GM19467 (cell line): ENCODE data around the gene RNF113B.

Source experiments
- ATAC-seq: cut with Tn5 transposase; IDR thresholded peaks from one replicate; pipeline ENCODE4 v1.9.1; 2021; ENCODE audit warnings: mild to moderate bottlenecking, moderate library complexity; ENCODE audit not compliant: unreplicated experiment

Gene RNF113B

GRCh38 chr13:98204546-98204945 is 27.5 kb upstream of the RNF113B start:
- ATAC-seq: no peak

- no peak for ATAC-seq
Observed at GRCh38 chr13:98203646-98204326, 26.7 kb upstream of the RNF113B start.

GRCh38 chr13:98201984-98202383 is 24.9 kb upstream of the RNF113B start:
- ATAC-seq: no peak

DNA sequence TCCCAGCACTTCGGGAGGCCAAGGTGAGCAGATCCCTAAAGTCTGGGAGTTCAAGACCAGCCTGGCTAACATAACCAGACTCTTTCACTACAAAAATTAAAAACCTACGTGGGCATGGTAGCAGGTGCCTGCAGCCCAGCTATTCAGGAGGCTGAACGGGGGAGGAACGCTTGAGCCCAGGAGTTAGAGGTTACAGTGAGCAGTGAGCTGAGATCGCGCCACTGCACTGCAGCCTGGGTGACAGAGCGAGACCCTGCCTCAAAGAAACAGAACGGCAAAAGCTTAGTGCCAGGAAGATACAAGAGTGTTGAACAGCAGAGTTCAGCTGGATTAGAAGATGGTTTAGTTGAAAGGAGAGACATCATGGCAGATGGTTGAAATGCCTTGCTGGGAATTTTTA is 24.1 kb upstream of the RNF113B start:
- ATAC-seq: no peak

- ATAC-seq: no peak
Observed at GRCh38 chr13:98200211-98200878, 23.3 kb upstream of the RNF113B start.

DNA sequence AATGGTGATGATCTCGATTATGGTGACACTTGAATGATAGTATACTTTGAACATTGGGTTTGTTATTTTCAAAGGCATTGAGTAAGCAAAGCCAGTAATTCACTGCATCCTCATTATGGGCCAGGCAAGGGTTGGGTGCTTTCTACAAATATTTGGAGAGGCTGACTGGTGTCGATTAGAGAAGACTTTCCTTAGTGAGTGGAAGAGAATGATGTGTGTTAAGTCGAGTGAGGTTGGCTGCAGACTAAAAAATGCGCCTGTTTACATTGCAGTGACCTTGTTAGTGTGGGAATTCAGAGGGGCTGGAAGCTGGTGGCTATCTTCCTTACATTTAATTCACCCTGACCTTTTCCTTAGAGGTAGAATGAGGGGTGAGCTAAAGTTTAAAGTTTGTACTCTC is 22.4 kb upstream of the RNF113B start:
- ATAC-seq: no peak

DNA sequence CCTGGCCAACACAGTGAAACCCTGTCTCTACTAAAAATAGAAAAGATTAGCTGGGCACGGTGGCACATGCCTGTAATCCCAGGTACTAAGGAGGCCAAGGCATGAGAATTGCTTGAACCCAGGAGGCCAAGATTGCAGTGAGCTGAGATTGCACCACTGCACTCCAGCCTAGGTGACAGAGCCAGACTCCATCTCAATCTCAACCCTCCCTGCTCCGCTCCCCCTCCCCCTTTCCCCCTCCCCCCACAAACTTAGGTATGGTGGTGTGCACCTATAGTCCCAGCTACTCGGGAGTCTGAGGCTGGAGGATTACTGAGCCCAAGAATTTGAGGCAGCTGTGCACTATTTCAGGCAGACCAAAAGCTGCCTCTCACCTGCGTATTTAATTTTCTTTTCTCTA is 21.6 kb upstream of the RNF113B start:
- ATAC-seq: no peak

GRCh38 chr13:98195054-98195791 is 18.2 kb upstream of the RNF113B start:
- ATAC-seq: no peak

- ATAC-seq: no peak
Observed at GRCh38 chr13:98192008-98192407, 14.9 kb upstream of the RNF113B start.

DNA sequence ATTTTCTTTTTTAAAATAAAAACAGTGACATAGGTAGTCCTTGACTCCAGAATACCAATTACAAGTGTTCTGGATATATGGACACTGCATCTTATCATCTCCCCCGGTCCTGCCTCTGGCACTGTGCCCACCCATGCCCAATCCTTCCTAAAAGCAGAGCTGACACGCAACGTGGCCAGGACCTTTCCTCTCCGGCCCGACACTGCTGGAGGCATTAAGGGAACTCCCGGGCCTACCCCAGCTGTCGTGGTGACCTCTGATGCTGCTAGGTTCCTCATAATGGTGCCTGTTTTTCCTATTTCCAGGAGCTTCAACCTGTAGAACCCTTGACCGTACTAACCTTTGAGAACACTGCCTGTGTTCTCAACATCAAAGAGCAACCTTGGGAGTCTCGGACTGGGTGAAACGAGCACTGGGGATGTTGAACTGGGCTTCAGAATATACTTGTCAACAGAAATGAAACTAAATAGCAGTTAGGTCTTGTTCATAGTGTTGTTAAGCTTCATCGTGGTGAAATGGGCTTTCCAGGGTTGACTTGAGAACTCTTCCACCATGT is 13.9 kb upstream of the RNF113B start:
- ATAC-seq: no peak

DNA sequence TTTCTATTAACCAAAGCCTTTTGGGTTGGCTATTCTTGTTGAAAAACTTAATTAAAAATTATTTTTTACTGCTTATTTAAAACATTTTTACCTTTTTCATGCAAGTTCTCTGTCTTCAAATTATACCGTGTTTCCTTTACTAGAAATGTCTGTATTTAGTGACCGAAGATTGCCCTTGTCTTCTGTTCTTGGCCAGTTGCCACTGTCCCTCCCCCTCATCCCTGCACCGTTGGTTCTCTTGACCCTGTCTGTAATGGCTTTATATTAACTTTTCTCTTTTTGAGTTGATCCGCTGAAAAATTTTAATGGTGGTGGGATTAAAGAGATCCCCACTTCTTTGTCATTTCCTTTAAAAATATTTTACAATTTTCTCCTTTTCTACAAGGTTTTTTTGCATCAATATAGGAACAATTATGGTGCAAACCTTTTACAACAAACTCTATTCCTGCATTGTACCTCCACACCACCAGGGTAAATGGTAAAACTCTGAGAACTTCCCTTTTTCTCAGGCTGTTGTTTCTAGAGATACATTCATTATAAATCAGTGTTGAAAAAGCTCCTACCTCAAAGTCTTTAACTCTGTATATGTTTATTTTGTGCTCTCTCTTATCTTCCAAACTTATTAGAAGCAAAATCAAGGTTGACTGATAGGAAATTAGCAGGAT is 12.9 kb upstream of the RNF113B start:
- no peak for ATAC-seq

- ATAC-seq: no peak
Observed at GRCh38 chr13:98188544-98189166, 11.6 kb upstream of the RNF113B start.

- ATAC-seq: no peak
Observed at GRCh38 chr13:98187965-98188261, 10.8 kb upstream of the RNF113B start.

GRCh38 chr13:98187155-98187964 is 10.3 kb upstream of the RNF113B start:
- no peak for ATAC-seq

GRCh38 chr13:98184792-98185191 is 7.7 kb upstream of the RNF113B start:
- ATAC-seq: no peak

DNA sequence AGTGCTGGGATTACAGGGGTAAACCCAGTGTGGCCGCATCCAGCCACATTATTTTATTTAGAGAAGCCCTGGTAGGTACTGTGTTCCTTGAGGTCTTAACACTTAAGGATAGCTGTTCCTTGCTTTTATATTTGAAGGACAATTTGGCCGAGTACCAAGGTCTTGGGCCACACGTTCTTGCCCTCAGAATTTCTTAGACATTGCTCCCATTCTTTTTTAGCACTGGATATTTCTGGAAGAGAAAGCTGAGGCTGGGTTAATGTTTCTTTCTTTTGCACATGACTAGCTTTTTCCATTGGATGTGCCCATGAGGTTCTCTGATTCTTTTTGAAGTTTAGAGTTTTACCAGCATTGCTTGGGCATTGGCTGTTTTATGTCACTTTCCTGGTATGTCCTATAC is 5.5 kb upstream of the RNF113B start:
- no peak for ATAC-seq

DNA sequence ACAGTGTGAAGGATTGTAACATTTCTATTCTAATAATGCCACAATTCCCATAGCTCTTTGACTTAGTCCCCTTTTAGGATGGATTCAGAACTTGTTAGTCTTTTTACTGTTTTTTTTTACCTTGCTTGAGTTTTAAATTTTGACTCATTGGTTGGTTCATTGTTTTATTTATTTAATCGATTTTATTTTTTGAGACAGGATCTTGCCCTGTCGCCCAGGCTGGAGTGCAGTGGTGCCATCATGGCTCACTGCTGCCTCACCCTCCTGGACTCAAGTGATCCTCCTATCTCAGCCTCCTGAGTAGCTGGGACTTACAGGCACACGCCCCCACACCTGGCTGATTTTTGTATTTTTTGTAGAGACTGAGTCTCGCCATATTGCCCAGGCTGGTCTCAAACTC is 5.1 kb upstream of the RNF113B start:
- no peak for ATAC-seq

GRCh38 chr13:98181111-98181815 is 4.2 kb upstream of the RNF113B start:
- ATAC-seq: no peak

GRCh38 chr13:98180092-98180491 is 3.0 kb upstream of the RNF113B start:
- no peak for ATAC-seq

- ATAC-seq: no peak
Observed at GRCh38 chr13:98175823-98176222, 1.2 kb downstream of the RNF113B start.
